HG03442 (cell line): ENCODE data around the gene PVALEF.

Experiments
- ATAC-seq: cut with Tn5 transposase; IDR thresholded peaks from one replicate; pipeline ENCODE4 v1.9.1; 2021; ENCODE audit warnings: mild to moderate bottlenecking, moderate library complexity; ENCODE audit not compliant: unreplicated experiment

PVALEF gene

GRCh38 chr17:81161536-81161935, 3.8 kb upstream of the PVALEF start:
- ATAC-seq: no peak

- ATAC-seq: no peak
Measured at GRCh38 chr17:81161972-81162371, 3.3 kb upstream of the PVALEF start.

DNA sequence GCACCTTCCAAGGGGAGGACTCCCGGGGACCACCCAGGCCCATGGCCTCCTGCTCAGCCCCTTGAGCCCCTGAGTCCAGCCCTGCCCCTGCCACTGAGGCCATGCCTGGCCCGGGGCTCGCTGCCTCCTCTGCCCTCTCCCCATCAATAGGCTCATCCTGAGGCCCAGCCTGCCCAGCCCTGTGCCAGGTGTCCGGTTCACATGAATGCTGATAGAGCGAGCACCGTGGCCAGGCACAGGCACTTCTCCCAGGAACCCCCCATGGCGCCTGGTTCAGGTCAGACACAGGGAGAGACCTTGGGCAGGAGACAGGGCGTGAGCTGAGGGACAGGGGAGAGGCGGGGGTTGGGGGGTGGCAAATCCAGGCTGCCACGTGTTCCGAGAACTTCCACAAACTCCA, 2.8 kb upstream of the PVALEF start:
- no peak for ATAC-seq

DNA sequence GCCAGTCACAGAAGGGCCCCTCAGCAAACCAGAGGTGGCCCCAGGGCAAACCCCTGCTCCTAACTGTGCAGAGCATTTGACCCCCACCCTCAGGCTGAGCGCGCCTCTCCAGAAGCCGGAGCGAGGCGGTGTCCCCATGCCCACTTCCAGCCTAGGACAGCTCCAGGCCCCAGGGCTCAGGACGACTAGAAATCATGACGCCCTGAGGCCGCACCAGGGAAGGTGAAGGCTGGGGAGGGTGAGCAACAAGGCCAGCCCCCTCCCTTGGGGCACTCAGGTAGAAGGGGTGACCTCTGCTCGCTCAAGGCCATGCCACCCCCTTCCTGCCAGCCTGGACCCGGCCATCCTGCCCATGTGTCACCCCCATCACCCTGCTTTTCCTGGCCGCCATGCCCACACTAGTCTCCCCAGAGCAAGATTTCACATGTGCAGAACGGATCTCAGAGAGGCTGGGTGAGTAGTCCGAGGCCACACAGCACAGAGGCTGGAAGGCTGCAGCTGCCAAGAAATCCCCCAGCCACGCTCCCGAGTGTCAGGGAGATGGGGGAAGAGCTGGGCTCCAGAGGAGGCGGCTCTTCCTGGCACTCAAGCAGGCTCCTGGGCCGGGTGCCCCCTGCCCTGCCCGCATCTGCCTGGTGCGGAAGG, 2.1 kb upstream of the PVALEF start:
- no peak for ATAC-seq

- ATAC-seq: no peak
Measured at GRCh38 chr17:81163703-81164370, 1.5 kb upstream of the PVALEF start.

- no peak for ATAC-seq
Measured at GRCh38 chr17:81164371-81165245, 699 bp upstream of the PVALEF start.

- no peak for ATAC-seq
Measured at GRCh38 chr17:81166033-81166492, 756 bp downstream of the PVALEF start, which contains the start of gene AATK. TSS of gene AATK (minus strand) at chr17:81166221. CDS start at chr17:81165992, 229 bp downstream.

DNA sequence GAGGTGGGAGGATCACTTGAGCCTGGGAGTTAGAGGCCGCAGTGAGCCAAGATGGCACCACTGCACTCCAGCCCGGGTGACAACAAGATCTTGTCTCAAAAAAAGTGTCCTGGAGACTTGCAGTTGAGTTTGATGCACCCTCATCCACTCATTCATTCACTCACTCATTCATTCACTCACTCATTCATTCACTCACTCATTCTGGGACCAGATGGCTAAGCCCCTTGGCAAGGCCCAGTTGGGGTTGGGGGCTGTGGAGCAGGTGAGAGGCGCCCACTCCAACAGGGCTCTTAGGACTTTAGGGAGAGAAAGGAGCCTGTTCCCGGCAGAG, 1.9 kb downstream of the PVALEF start:
- ATAC-seq: no peak

DNA sequence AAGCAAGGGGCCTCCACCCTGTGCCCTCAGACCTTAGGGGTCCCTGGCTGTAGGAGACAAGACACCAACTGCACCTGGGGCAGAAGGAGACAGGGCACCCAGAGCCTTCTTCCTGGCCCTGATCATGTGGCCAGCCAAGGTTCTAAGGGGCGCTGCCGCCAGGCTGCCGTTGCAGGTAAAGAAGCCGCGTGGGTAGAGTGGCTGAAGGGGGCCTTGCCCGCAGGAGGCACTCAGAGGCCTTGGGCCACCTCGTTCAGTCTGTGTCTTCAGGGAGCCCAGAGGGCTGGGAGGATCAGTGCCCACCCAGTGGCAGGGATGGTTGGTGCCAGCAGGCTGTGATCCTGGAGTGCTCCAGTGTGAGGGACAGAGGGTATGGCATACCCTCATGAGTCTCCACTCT, 2.3 kb downstream of the PVALEF start:
- no peak for ATAC-seq

- ATAC-seq: no peak
Measured at GRCh38 chr17:81169870-81170309, 4.6 kb downstream of the PVALEF start.

GRCh38 chr17:81170727-81171494, 5.6 kb downstream of the PVALEF start:
- ATAC-seq: no peak

- no peak for ATAC-seq
Measured at GRCh38 chr17:81171941-81172340, 6.6 kb downstream of the PVALEF start.

- ATAC-seq: no peak
Measured at GRCh38 chr17:81173052-81173761, 7.9 kb downstream of the PVALEF start.

DNA sequence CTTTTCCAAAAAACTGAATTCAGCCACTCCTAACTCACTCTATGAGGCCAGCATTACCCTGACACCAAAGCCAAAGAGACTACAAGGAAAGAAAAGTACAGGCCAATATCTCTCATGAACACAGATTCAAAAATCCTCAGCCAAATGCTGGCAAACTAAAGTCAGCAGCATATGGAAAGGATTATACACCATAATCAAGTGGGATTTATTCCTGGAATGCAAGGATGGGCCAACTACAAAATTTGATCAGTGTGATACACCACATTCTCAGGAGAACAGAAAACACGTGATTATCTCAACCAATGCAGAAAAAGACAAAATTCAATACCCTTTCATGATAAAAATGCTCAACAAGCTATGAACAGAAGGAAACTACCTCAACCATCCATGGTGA, 8.5 kb downstream of the PVALEF start:
- no peak for ATAC-seq

- no peak for ATAC-seq
Measured at GRCh38 chr17:81176666-81177065, 11.4 kb downstream of the PVALEF start.

- no peak for ATAC-seq
Measured at GRCh38 chr17:81178136-81179091, 13.1 kb downstream of the PVALEF start.

DNA sequence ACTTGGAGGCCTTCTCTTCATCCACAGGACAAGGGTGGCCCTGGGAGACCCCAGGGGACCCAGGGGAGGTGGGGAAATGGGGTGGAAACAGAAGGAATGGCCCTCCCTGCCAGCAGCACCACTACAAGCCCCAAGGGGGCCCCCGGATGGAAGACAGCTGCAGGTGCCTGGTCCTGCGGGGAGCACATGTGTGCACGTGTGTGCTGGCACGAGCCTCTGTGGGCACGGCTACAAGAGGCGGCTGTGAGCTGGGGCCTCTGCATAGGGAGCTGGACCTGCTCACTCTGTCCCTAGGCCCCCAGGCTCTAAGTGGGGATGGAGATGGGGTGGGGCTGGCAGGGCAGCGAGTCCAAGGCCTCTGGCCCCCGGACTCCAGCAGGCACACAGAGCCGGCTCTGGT, 13.9 kb downstream of the PVALEF start:
- no peak for ATAC-seq

GRCh38 chr17:81179861-81180260, 14.6 kb downstream of the PVALEF start:
- no peak for ATAC-seq
